A673 (cell line): ENCODE results near the gene SLC17A8.

ENCODE experiments used
- EZH2 ChIP-seq: fragments of 200-600 bp; sonication (generic); IDR thresholded peaks from 2 replicates; pipeline ENCODE4 v1.6.1; 2017; ENCODE audit warnings: borderline replicate concordance, low read depth, mild to moderate bottlenecking, mixed read lengths, antibody characterized with exemption, low read length; ENCODE audit not compliant: poor library complexity, severe bottlenecking
- TF ChIP-seq, protein P1 (sequence below): fragments of 300-800, 200-600 bp; sonication (generic); conservative IDR thresholded peaks from 2 replicates; pipeline ENCODE4 v1.5.1; 2017; ENCODE audit warnings: low read depth, mild to moderate bottlenecking, antibody characterized with exemption, low read length, moderate library complexity, mixed read lengths

- TF ChIP-seq, protein P1, sequence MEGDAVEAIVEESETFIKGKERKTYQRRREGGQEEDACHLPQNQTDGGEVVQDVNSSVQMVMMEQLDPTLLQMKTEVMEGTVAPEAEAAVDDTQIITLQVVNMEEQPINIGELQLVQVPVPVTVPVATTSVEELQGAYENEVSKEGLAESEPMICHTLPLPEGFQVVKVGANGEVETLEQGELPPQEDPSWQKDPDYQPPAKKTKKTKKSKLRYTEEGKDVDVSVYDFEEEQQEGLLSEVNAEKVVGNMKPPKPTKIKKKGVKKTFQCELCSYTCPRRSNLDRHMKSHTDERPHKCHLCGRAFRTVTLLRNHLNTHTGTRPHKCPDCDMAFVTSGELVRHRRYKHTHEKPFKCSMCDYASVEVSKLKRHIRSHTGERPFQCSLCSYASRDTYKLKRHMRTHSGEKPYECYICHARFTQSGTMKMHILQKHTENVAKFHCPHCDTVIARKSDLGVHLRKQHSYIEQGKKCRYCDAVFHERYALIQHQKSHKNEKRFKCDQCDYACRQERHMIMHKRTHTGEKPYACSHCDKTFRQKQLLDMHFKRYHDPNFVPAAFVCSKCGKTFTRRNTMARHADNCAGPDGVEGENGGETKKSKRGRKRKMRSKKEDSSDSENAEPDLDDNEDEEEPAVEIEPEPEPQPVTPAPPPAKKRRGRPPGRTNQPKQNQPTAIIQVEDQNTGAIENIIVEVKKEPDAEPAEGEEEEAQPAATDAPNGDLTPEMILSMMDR: no peak
- TF ChIP-seq EZH2: no peak
These were observed 85.5 kb downstream of the SLC17A8 start for GRCh38 chr12:100442403-100442802.
